Endothelial cell of umbilical vein (primary cell): ENCODE measurements around the gene DAPL1. TPM values are rescaled to one million over a fixed set of nuclear protein-coding genes. Genes with fewer than 3 reads are reported as not detected.

Experiments
- BruUV-seq: library from RNA; stranded (reverse); fragments of 400-500 nt; replicated peaks from 2 replicates; lab custom pipeline; 2021; lab: Mats Ljungman, UMichigan
- CTCF ChIA-PET: fragments of 300-600, 350-600 bp; sonication (Branson Sonifier 250); formaldehyde crosslinking; loops from one replicate; lab custom pipeline; 2021; ENCODE audit warnings: antibody characterized with exemption, inconsistent platforms; lab: Charles Lee
- POLR2A ChIA-PET: fragments of 300-600, 350-600 bp; sonication (Branson Sonifier 250); formaldehyde crosslinking; loops from one replicate; lab custom pipeline; 2021; ENCODE audit warnings: antibody characterized with exemption, inconsistent platforms; lab: Charles Lee
- DNase-seq: peaks from one replicate; pipeline ENCODE4 v3.0.0-alpha.2; 2011; ENCODE audit warnings: low read depth, low spot score
- FAIRE-seq: peaks from 2 replicates; lab custom pipeline; 2011; peaks lifted over from hg19 to GRCh38; lab: Jason Lieb, UNC
- H2AFZ ChIP-seq: 2 replicates; pipeline ENCODE4 v1.6.0; 2012; ENCODE audit warnings: low read depth, low read length, control low read depth, inconsistent platforms
- H3K27ac ChIP-seq: 2 replicates; pipeline ENCODE4 v1.5.1; 2011; ENCODE audit warnings: low read depth, mild to moderate bottlenecking, control low read depth, low read length, moderate library complexity; ENCODE audit not compliant: insufficient read depth
- H3K27me3 ChIP-seq, 2 experiments: 2 replicates each; pipeline versions ENCODE4 v1.6.0 to v1.6.1; 2011; ENCODE audit warnings: low read length in 2 of 2, mixed read lengths in 1 of 2; ENCODE audit not compliant: control insufficient read depth in 2 of 2, insufficient read depth in 2 of 2
- H3K36me3 ChIP-seq, 2 experiments: 2 replicates in 1 of 2; 3 replicates in 1 of 2; pipeline ENCODE4 v1.5.1; 2011; ENCODE audit warnings: low read length in 2 of 2, mild to moderate bottlenecking in 1 of 2, moderate library complexity in 1 of 2; ENCODE audit not compliant: control insufficient read depth in 2 of 2, insufficient read depth in 2 of 2; ENCODE audit errors: extremely low read depth in 1 of 2
- H3K4me1 ChIP-seq: 3 replicates; pipeline ENCODE4 v1.5.1; 2011; ENCODE audit warnings: mild to moderate bottlenecking, low read length; ENCODE audit not compliant: control insufficient read depth, insufficient read depth; ENCODE audit errors: extremely low read depth
- H3K4me2 ChIP-seq: 2 replicates; pipeline ENCODE4 v1.6.1; 2011; ENCODE audit warnings: low read length, control low read depth, mixed read lengths; ENCODE audit not compliant: insufficient read depth
- H3K4me3 ChIP-seq, 3 experiments: fragments of 200-600 bp in 1 of 3; sonication (generic), shearing (Covaris generic) in 1 of 3; replicated peaks in 1 of 3; 2 replicates each; pipeline ENCODE4 v1.5.1; 2011 to 2016; ENCODE audit warnings: control low read depth in 3 of 3, low read length in 3 of 3, mild to moderate bottlenecking in 2 of 3, inconsistent platforms in 1 of 3, low read depth in 1 of 3, moderate library complexity in 1 of 3; ENCODE audit not compliant: insufficient read depth in 1 of 3
- H3K79me2 ChIP-seq: 2 replicates; pipeline ENCODE4 v1.6.0; 2012; ENCODE audit warnings: low read length, inconsistent platforms; ENCODE audit not compliant: control insufficient read depth, insufficient read depth
- H3K9ac ChIP-seq: replicated peaks from 2 replicates; pipeline ENCODE3; 2011; ENCODE audit warnings: low read length, control low read depth; ENCODE audit not compliant: insufficient read depth; ENCODE audit errors: extremely low read depth
- H3K9me1 ChIP-seq: replicated peaks from 3 replicates; pipeline ENCODE4 v1.6.0; 2011; ENCODE audit warnings: mild to moderate bottlenecking, low read length; ENCODE audit not compliant: control insufficient read depth, insufficient read depth; ENCODE audit errors: extremely low read depth
- H3K9me3 ChIP-seq: replicated peaks from 2 replicates; pipeline ENCODE4 v1.5.1; 2012; ENCODE audit warnings: low read length, inconsistent platforms; ENCODE audit not compliant: control insufficient read depth, insufficient read depth
- H4K20me1 ChIP-seq: replicated peaks from 2 replicates; pipeline ENCODE3; 2011; ENCODE audit warnings: mild to moderate bottlenecking, low read length; ENCODE audit not compliant: control insufficient read depth, insufficient read depth; ENCODE audit errors: extremely low read depth
- CTCF ChIP-seq, 2 donors: IDR thresholded peaks; 1 replicate in 1 of 2; 2 replicates in 1 of 2; pipeline ENCODE4 v1.5.1; 2011; ENCODE audit warnings: low read length in 2 of 2, mild to moderate bottlenecking in 2 of 2, moderate library complexity in 2 of 2, control low read depth in 1 of 2, inconsistent platforms in 1 of 2, low read depth in 1 of 2; ENCODE audit not compliant: insufficient read depth in 1 of 2; ENCODE audit errors: extremely low read depth in 1 of 2
- EZH2 ChIP-seq: IDR thresholded peaks from 2 replicates; pipeline ENCODE4 v1.6.1; 2012; ENCODE audit warnings: borderline replicate concordance, low read depth, mild to moderate bottlenecking, moderate library complexity, low read length, inconsistent platforms; ENCODE audit not compliant: severe bottlenecking
- FOS ChIP-seq: IDR thresholded peaks from 2 replicates; pipeline ENCODE4 v1.6.1; 2011; ENCODE audit warnings: mild to moderate bottlenecking, low read length, moderate library complexity, borderline replicate concordance; ENCODE audit not compliant: insufficient read depth
- GATA2 ChIP-seq: IDR thresholded peaks from 2 replicates; pipeline ENCODE4 v1.7.0; 2011; ENCODE audit warnings: low read depth, mild to moderate bottlenecking, moderate library complexity, mixed read lengths, low read length; ENCODE audit not compliant: insufficient read length, insufficient read depth
- JUN ChIP-seq: IDR thresholded peaks from 2 replicates; pipeline ENCODE4 v1.6.1; 2011; ENCODE audit warnings: borderline replicate concordance, low read depth; ENCODE audit not compliant: insufficient read length, insufficient read depth
- MYC ChIP-seq: IDR thresholded peaks from one replicate; pipeline ENCODE4 v1.6.1; 2011; ENCODE audit warnings: mild to moderate bottlenecking, low read depth, low read length
- POLR2A ChIP-seq: IDR thresholded peaks from 2 replicates; pipeline ENCODE4 v1.6.1; 2012; ENCODE audit warnings: low read depth, mild to moderate bottlenecking, control low read depth, low read length
- POLR2AphosphoS5 ChIP-seq: IDR thresholded peaks from 2 replicates; pipeline ENCODE4 v1.6.1; 2012; ENCODE audit warnings: low read depth, mild to moderate bottlenecking, control low read depth, low read length, moderate library complexity; ENCODE audit not compliant: insufficient read depth
- dilution Hi-C: fragments of 300-500 bp; cut with MboI; formaldehyde crosslinking; loops from one replicate; pipeline ENCODE4 v1.15.0; 2019; ENCODE audit warnings: low sequenced_read_pairs; ENCODE audit not compliant: extremely low pct_ligation_motif_present
- intact Hi-C: fragments of 100-400 bp; cut with micrococcal nuclease; formaldehyde crosslinking; loops from one replicate; pipeline ENCODE4 v1.10.0; 2022
- polyA plus RNA-seq, 4 experiments: library from polyadenylated mRNA; depleted of rRNA in 3 of 4; stranded (reverse) in 3 of 4; unstranded in 1 of 4; fragments of >200 nt; gene quantifications; 2 replicates each; pipeline versions ENCODE4 v1.2.1 to v1.2.3, GENCODE V29; 2011 to 2012; ENCODE audit warnings: missing spikeins in 1 of 4
- total RNA-seq: library from RNA; stranded (reverse); gene quantifications from 2 replicates; pipeline ENCODE4 v1.2.3, GENCODE V29; 2021

Gene DAPL1
- total and polyA plus RNA-seq, 2 donors (not counting 3 experiments of a cell fraction or from before 2014, with no cell fraction given), result not detected

GRCh38 chr2:158786897-158787296 is 8.2 kb upstream of the DAPL1 start:
- CTCF ChIA-PET, result no interaction called here

More at GRCh38 chr2:158786897-158787296, 8.2 kb upstream of the DAPL1 start:
- Histone ChIP-seq H4K20me1 (no peaks in the 10 kb centered on the region), H3K4me3 (no peak overlapping the region), H3K27ac (no peak overlapping the region), H3K9me1 (no peaks in the 10 kb centered on the region), H3K36me3 (no peaks in the 10 kb centered on the region), H3K9me3 (no peaks in the 10 kb centered on the region), H3K79me2 (no peaks in the 10 kb centered on the region), H3K4me2 (no peak overlapping the region), H3K27me3 (peaks cover 4% of the 10 kb centered on the region in 2 experiments), H2AFZ (no peak overlapping the region), H3K9ac (no peak overlapping the region), H3K4me1 (no peaks in the 10 kb centered on the region)
- FAIRE-seq (no peak), DNase-seq (no peak)
- intact Hi-C loops (no loop called here), dilution Hi-C loops (no loop called here)
- BruUV-seq, result no TSS peak
- TF ChIP-seq POLR2A, result no peak
- no peak for TF ChIP-seq JUN
- TF ChIP-seq MYC, result no peak
- no peak for TF ChIP-seq POLR2AphosphoS5
- TF ChIP-seq CTCF (IDR thresholded peaks at IDR 0.05; ENCODE audit: extremely low read depth in 1 of 2, insufficient read depth in 1 of 2, low read depth in 1 of 2, low read length in 2 of 2), result no peak
- no peak for TF ChIP-seq GATA2
- TF ChIP-seq FOS, result no peak
- no peak for TF ChIP-seq EZH2
- POLR2A ChIA-PET, result no interaction called here
